OCI-LY3 (cell line): ENCODE measurements around the gene DYRK1A.
"Not testable (repeated sequence)": the region's sequence is repeated elsewhere in the genome, so short reads cannot be mapped to it uniquely, and the experiment has no call there.

Experiments
- CTCF ChIP-seq: fragments of 200-600, 300-600 bp; sonication (generic); IDR thresholded peaks from 2 replicates; pipeline ENCODE4 v1.5.1; 2014; ENCODE audit warnings: antibody characterized with exemption, low read length, low read depth
- EZH2phosphoT487 ChIP-seq: fragments of 200-600 bp; shearing (Covaris generic); IDR thresholded peaks from 2 replicates; pipeline ENCODE4 v1.6.1; 2018; ENCODE audit warnings: antibody characterized with exemption, mixed run types, low read depth

- not testable (repeated sequence) for TF ChIP-seq EZH2phosphoT487, CTCF
Measured at GRCh38 chr21:37549730-37550129, 183.2 kb downstream of the DYRK1A start.
